ENCODE data around the gene SIVA1. TPM values are rescaled to one million over a fixed set of nuclear protein-coding genes. Genes with fewer than 3 reads are reported as not detected.

Gene SIVA1
- total and polyA plus RNA-seq, 4 donors: 67.4 to 115 (median 99.6) TPM

DNA sequence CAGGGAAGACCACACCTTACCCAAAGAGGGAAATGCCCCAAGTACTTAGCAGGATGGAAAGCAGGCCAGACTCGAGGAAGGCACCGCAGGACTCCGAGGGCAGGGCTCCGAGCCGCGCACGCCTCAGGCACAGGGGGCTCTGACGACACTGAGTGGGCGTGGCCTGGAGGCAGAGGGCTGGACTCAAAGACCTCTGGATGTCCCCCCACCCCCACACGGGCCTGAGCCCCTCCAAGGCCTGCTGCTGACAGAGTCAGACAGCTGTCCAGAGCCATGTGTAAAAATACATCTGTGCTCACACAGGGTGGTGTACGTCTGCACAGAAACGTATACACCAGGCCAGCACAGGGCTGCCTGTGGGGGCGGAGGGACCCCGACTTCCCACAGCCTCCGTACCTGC lies 41.2 kb downstream of the SIVA1 start:
- H3K9ac ChIP-seq (ENCODE audit: low read depth in 1 of 2, low read length in 2 of 2): peak overlapping the region; percentile 77 to 82
- no peaks in the 10 kb centered on the region for H3K36me3 ChIP-seq (ENCODE audit: control insufficient read depth in 4 of 4, insufficient read depth in 3 of 4, low read depth in 1 of 4, low read length in 3 of 4)
- no peaks in the 10 kb centered on the region for H3K27me3 ChIP-seq (ENCODE audit: control insufficient read depth in 4 of 4, insufficient read depth in 4 of 4, low read length in 3 of 4)
- 4% methylated on average over 15 of the region's 15 CpGs for WGBS
- TF ChIP-seq REST (IDR thresholded peaks at IDR 0.05): no peak
- peak in 1 of 2 donors; percentile 25 for TF ChIP-seq HNF4A (conservative IDR thresholded peaks at IDR 0.05)
- no peak for TF ChIP-seq EGR1 (IDR thresholded peaks at IDR 0.05; ENCODE audit: low read depth in 2 of 2)
- TF ChIP-seq HNF4G (IDR thresholded peaks at IDR 0.05): no peak
- no peak for TF ChIP-seq YY1 (IDR thresholded peaks at IDR 0.05)
- no peak for TF ChIP-seq GABPA (IDR thresholded peaks at IDR 0.05 in 1 of 2, conservative IDR thresholded peaks at IDR 0.05 in 1 of 2)
- H3K4me1 ChIP-seq (ENCODE audit: control insufficient read depth in 4 of 4, insufficient read depth in 4 of 4, low read length in 3 of 4): peaks cover 38 to 69% (median 59%) of the 10 kb centered on the region in 4 donors
- DNase-seq (ENCODE audit: low spot score): no peak
- H3K4me3 ChIP-seq (ENCODE audit: low read depth in 1 of 3, low read length in 3 of 3): peak overlapping the region; percentile 51 to 89 (median 74)
- H3K9me3 ChIP-seq (ENCODE audit: control insufficient read depth in 4 of 4, low read length in 3 of 4): no peaks in the 10 kb centered on the region
- H3K27ac ChIP-seq (ENCODE audit: low read depth in 1 of 2, low read length in 2 of 2): peak overlapping the region; percentile 75 to 76

DNA sequence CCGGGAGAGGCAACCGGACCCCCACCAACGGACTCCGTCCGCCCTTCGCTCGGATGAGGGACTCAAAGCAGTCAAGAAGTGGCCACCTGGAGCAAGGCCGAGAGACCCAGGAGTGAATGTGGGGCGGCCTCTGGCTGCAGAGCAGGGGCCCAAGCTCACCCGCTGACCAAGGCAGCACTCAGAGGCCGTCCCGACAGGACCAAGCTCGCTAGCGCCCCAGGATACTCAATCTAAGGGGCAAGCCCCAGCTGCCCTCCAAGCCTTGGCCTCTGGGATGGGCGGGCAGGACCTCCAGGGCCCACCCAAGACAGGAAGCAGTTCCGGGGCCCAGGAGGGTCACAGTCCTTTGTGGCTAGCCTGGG lies 41.7 kb downstream of the SIVA1 start:
- H3K27me3 ChIP-seq (ENCODE audit: control insufficient read depth in 4 of 4, insufficient read depth in 4 of 4, low read length in 3 of 4): no peaks in the 10 kb centered on the region
- WGBS: 4% methylated on average over 16 of the region's 16 CpGs
- peak overlapping the region; percentile 75 to 76 for H3K27ac ChIP-seq (ENCODE audit: low read depth in 1 of 2, low read length in 2 of 2)
- no peaks in the 10 kb centered on the region for H3K36me3 ChIP-seq (ENCODE audit: control insufficient read depth in 4 of 4, insufficient read depth in 3 of 4, low read depth in 1 of 4, low read length in 3 of 4)
- H3K4me1 ChIP-seq (ENCODE audit: control insufficient read depth in 4 of 4, insufficient read depth in 4 of 4, low read length in 3 of 4): peaks cover 35 to 64% (median 54%) of the 10 kb centered on the region in 4 donors
- H3K9me3 ChIP-seq (ENCODE audit: control insufficient read depth in 4 of 4, low read length in 3 of 4): no peaks in the 10 kb centered on the region
- no peak for DNase-seq (ENCODE audit: low spot score)
- H3K9ac ChIP-seq (ENCODE audit: low read depth in 1 of 2, low read length in 2 of 2): peak overlapping the region; percentile 77 to 82
- TF ChIP-seq CTCF (IDR thresholded peaks at IDR 0.05; ENCODE audit: low read depth, low read length, missing input control): no peak
- no peak for TF ChIP-seq TAF1 (conservative IDR thresholded peaks at IDR 0.05)
- TF ChIP-seq HNF4G (IDR thresholded peaks at IDR 0.05): no peak
- TF ChIP-seq NR2F2 (IDR thresholded peaks at IDR 0.05): no peak
- no peak for TF ChIP-seq FOXA2 (IDR thresholded peaks at IDR 0.05)
- TF ChIP-seq RAD21 (IDR thresholded peaks at IDR 0.05): peak in 1 of 2 donors; percentile 16
- TF ChIP-seq RXRA (IDR thresholded peaks at IDR 0.05): no peak
- TF ChIP-seq, protein P1, sequence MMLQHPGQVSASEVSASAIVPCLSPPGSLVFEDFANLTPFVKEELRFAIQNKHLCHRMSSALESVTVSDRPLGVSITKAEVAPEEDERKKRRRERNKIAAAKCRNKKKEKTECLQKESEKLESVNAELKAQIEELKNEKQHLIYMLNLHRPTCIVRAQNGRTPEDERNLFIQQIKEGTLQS (IDR thresholded peaks at IDR 0.05): no peak
- peak overlapping the region; percentile 51 to 89 (median 74) for H3K4me3 ChIP-seq (ENCODE audit: low read depth in 1 of 3, low read length in 3 of 3)
